GM19099 (cell line): ENCODE measurements around the gene PLK5.

Experiments
- POLR2A ChIP-seq: IDR thresholded peaks from 3 replicates; pipeline ENCODE4 v1.6.1; 2011; ENCODE audit warnings: low read depth; ENCODE audit not compliant: insufficient read length; ENCODE audit errors: extremely low read depth

The PLK5 gene

GRCh38 chr19:1511318-1512317 is 12.3 kb upstream of the PLK5 start:
- no peak for TF ChIP-seq POLR2A

GRCh38 chr19:1512671-1513498 is 11.0 kb upstream of the PLK5 start, which contains the start of gene ADAMTSL5:
Gene ADAMTSL5, minus strand, starts transcription at chr19:1513019. Its CDS starts 2,076 bp downstream, at chr19:1510943.
- no peak for TF ChIP-seq POLR2A

GRCh38 chr19:1513499-1514294 is 10.2 kb upstream of the PLK5 start:
- TF ChIP-seq POLR2A, result no peak

GRCh38 chr19:1514295-1514661 is 9.6 kb upstream of the PLK5 start:
- TF ChIP-seq POLR2A, result no peak

- no peak for TF ChIP-seq POLR2A
These were observed 8.7 kb upstream of the PLK5 start for GRCh38 chr19:1514986-1515721.

GRCh38 chr19:1516395-1516753 is 7.5 kb upstream of the PLK5 start:
- no peak for TF ChIP-seq POLR2A

GRCh38 chr19:1518471-1518870 is 5.4 kb upstream of the PLK5 start:
- TF ChIP-seq POLR2A, result no peak

GRCh38 chr19:1520203-1520780 is 3.6 kb upstream of the PLK5 start:
- no peak for TF ChIP-seq POLR2A

- TF ChIP-seq POLR2A, result no peak
These were observed 2.2 kb upstream of the PLK5 start for GRCh38 chr19:1521636-1522035.

- no peak for TF ChIP-seq POLR2A
These were observed 1.8 kb upstream of the PLK5 start for GRCh38 chr19:1522061-1522460.

GRCh38 chr19:1522838-1523237 is 1.0 kb upstream of the PLK5 start:
- no peak for TF ChIP-seq POLR2A

- no peak for TF ChIP-seq POLR2A
These were observed 552 bp downstream of the PLK5 start for GRCh38 chr19:1524287-1524971.

GRCh38 chr19:1524972-1525325 is 1.1 kb downstream of the PLK5 start:
- no peak for TF ChIP-seq POLR2A
